Measurements from ENCODE around the gene NRCAM. TPM values are rescaled to one million over a fixed set of nuclear protein-coding genes. Genes with fewer than 3 reads are reported as not detected.

Gene NRCAM
- total and polyA plus RNA-seq, 2 of the 13 experiments (the other 11 are each of a cell fraction or from before 2014, with no cell fraction given) = 0.31 to 0.33 TPM

GRCh38 chr7:108415821-108416536 is 40.3 kb downstream of the NRCAM start (continued):
- TF ChIP-seq, protein P1, sequence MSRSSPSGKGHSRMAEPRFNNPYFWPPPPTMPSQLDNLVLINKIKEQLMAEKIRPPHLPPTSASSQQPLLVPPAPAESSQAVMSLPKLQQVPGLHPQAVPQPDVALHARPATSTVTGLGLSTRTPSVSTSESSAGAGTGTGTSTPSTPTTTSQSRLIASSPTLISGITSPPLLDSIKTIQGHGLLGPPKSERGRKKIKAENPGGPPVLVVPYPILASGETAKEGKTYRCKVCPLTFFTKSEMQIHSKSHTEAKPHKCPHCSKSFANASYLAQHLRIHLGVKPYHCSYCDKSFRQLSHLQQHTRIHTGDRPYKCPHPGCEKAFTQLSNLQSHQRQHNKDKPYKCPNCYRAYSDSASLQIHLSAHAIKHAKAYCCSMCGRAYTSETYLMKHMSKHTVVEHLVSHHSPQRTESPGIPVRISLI (CRISPR knock-in tag; IDR thresholded peaks at IDR 0.05; ENCODE audit: borderline replicate concordance) = no peak
- TF ChIP-seq TAF1 (CRISPR knock-in tag; IDR thresholded peaks at IDR 0.05) (no peak), MEIS2 (CRISPR knock-in tag; IDR thresholded peaks at IDR 0.05) (no peak), KMT2A (CRISPR knock-in tag; IDR thresholded peaks at IDR 0.05) (no peak), SNAPC5 (CRISPR knock-in tag; IDR thresholded peaks at IDR 0.05; ENCODE audit: borderline replicate concordance) (no peak), ZNF891 (CRISPR knock-in tag; IDR thresholded peaks at IDR 0.05) (no peak), KLF11 (CRISPR knock-in tag; IDR thresholded peaks at IDR 0.05) (no peak)
- TF ChIP-seq, protein P2, sequence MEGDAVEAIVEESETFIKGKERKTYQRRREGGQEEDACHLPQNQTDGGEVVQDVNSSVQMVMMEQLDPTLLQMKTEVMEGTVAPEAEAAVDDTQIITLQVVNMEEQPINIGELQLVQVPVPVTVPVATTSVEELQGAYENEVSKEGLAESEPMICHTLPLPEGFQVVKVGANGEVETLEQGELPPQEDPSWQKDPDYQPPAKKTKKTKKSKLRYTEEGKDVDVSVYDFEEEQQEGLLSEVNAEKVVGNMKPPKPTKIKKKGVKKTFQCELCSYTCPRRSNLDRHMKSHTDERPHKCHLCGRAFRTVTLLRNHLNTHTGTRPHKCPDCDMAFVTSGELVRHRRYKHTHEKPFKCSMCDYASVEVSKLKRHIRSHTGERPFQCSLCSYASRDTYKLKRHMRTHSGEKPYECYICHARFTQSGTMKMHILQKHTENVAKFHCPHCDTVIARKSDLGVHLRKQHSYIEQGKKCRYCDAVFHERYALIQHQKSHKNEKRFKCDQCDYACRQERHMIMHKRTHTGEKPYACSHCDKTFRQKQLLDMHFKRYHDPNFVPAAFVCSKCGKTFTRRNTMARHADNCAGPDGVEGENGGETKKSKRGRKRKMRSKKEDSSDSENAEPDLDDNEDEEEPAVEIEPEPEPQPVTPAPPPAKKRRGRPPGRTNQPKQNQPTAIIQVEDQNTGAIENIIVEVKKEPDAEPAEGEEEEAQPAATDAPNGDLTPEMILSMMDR (CRISPR knock-in tag; IDR thresholded peaks at IDR 0.05) = no peak

- no peak overlapping the region for H3K4me3 ChIP-seq (replicated peaks in 1 of 3; ENCODE audit: insufficient read depth in 1 of 3, low read depth in 2 of 3, low read length in 3 of 3)
- no peaks in the 10 kb centered on the region for H3K4me1 ChIP-seq (ENCODE audit: insufficient read depth, low read length)
- no peak for ATAC-seq
- H2AFZ ChIP-seq (ENCODE audit: low read length) = no peak overlapping the region
- H3K36me3 ChIP-seq (replicated peaks in 1 of 2; ENCODE audit: control insufficient read depth in 1 of 2, insufficient read depth in 2 of 2, low read length in 2 of 2) = no peaks in the 10 kb centered on the region
- ChIA-PET CTCF (ENCODE audit: low intra/inter-chr PET ratio, low total read pairs) (no interaction called here), POLR2A (no interaction called here)
- 0 out of 5 replicates have a peak, but pooled peaks cover 0 to 5% of the 10 kb centered on the region in 2 experiments for H3K27me3 ChIP-seq (ENCODE audit: control insufficient read depth in 1 of 2, insufficient read depth in 2 of 2, low read length in 2 of 2)
- no peak overlapping the region for H3K27ac ChIP-seq (ENCODE audit: extremely low read length, insufficient read depth, low read length)
- 49% methylated on average over 4 of the region's 4 CpGs for WGBS (ENCODE audit: low lambda C conversion rate)
- no peak for FAIRE-seq
- no peaks in the 10 kb centered on the region for H4K20me1 ChIP-seq (ENCODE audit: insufficient read depth, low read length)
- intact Hi-C loops (cut with micrococcal nuclease; ENCODE audit: unreplicated experiment) = no loop called here
- in situ Hi-C loops (cut with HindIII; ENCODE audit: extremely low pct_ligation_motif_present, low pct_unique_long_range_greater_than_20kb) = no loop called here
- no TSS peak for BruUV-seq (replicated peaks)
- no peak overlapping the region for H3K9ac ChIP-seq (ENCODE audit: insufficient read depth, low read depth, low read length)
- DNase-seq (ENCODE audit: low spot score) = no peak
- TF ChIP-seq NFKBIZ (CRISPR knock-in tag; IDR thresholded peaks at IDR 0.05) (no peak), ZNF557 (CRISPR knock-in tag; IDR thresholded peaks at IDR 0.05) (no peak), BCL6 (CRISPR knock-in tag; IDR thresholded peaks at IDR 0.05) (no peak), FOSL1 (CRISPR knock-in tag; IDR thresholded peaks at IDR 0.05; ENCODE audit: borderline replicate concordance) (no peak), ZXDC (CRISPR knock-in tag; IDR thresholded peaks at IDR 0.05) (no peak)
- TF ChIP-seq, protein P3, sequence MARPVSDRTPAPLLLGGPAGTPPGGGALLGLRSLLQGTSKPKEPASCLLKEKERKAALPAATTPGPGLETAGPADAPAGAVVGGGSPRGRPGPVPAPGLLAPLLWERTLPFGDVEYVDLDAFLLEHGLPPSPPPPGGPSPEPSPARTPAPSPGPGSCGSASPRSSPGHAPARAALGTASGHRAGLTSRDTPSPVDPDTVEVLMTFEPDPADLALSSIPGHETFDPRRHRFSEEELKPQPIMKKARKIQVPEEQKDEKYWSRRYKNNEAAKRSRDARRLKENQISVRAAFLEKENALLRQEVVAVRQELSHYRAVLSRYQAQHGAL (CRISPR knock-in tag; IDR thresholded peaks at IDR 0.05; ENCODE audit: not compliant biosample characterization) = no peak
- no peaks in the 10 kb centered on the region for H3K9me3 ChIP-seq (ENCODE audit: low read length)
- H3K4me2 ChIP-seq (ENCODE audit: low read depth, low read length) = no peak overlapping the region
- no peaks in the 10 kb centered on the region for H3K79me2 ChIP-seq (ENCODE audit: insufficient read depth, low read length)
Observed at GRCh38 chr7:108415084-108415483, 41.2 kb downstream of the NRCAM start.

Data from HepG2 (cell line).